ENCODE results near the gene GATB.

Gene GATB

DNA sequence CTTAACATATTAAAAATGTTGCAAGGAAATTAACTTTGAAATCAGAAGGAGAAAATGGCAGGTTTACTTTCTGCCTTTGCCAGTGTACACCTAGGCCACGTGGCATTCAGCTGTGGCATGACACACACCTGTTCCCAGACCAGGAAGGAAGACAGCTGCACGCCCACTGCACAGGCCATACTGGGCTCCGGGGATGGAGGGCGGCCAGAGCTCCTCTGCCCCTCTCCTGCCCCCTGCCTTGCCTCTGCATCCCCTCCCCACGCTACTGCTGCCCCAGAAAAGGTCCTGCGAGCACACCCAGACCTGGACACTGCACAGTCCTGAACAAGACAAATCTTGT is 68.4 kb downstream of the GATB start:
- DNase-seq: no peak

DNA sequence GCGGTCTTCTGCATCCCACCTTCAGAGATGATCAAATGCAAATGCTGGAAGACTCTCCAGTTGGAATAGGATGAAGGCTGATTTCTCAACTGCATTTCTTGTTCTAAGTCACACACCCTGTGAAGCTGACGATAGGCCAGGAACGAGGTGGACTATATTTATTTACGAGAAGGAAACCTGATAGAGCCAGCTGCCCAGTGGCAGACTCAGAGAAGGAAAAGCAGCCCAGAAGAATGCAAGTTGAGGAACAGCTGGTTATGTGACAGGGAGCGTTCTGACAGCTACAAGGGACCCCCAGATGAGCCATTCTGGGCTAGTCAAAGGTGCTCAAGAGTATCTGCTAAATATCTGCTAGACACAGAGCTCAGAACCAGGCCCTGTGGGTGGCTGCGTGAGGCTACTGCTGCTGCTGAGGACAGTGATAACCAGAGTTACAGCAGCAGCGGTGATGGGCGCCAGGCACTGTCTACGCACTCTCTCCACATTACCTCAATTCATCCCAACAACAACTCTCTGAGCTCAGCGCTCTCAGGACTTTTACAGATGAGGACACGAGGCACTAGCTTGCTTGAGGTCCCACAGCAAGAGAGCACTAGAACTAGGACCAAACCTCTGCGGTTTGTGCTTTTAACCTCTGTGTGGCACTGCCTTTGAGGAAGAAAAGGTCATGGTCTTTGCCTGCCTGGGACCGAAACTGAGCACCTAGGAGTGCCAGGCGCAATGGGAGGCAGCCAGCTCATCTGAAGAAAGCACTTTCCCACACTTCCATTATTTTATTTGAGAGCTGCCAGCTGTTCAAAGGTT is 69.0 kb downstream of the GATB start:
- DNase-seq: no peak

DNA sequence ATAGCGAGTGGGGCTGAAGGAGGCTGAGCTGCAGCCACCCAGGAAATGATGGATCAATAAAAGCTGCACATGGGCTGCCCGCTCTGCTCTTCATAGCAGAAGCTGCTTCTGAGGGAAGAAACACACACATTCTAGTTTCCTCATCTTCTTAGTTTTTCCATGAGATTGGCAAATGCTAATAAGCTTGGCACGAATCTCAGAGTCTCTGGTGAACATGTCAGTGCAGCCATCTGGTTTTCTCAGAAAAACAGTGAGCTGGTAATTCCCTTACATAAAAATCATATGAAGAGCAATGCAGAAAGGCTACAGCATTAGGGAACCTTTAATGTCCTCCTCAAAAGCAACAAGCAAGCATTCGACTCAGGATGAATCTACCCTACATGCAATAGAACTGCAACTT is 69.9 kb downstream of the GATB start:
- DNase-seq: no peak

DNA sequence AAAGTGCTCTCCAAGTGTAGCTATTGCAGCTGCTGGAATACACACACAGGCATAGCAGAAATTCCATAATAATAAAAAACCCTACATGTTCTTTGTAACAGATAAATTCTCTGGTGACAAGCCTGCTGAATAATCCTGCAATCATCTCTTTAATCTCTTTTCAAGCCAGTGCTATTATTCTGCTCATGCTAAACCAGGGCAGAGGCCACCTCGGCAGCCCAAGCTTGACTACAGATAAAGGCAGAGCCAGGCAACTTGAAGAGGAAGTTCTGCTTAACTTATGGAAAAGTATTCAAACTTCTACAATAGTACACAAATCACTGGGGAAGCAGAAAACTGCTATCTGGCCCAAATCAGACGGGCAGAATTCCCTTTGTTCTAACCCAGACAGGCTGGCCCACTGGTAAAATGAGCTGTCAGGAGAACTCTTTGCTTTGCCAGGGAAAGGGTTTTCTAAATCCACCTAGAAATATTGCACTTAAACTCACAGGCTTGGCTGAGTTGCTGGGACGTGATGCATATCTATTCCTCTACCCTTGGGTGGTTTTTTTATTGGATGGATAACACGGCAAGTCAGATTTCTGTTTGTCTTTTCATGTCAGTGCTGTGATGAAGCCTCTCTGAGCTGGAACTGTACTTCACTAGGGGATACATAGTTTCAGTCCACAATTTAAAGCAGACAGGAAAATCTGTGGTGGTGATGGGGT is 70.5 kb downstream of the GATB start:
- DNase-seq: no peak

DNA sequence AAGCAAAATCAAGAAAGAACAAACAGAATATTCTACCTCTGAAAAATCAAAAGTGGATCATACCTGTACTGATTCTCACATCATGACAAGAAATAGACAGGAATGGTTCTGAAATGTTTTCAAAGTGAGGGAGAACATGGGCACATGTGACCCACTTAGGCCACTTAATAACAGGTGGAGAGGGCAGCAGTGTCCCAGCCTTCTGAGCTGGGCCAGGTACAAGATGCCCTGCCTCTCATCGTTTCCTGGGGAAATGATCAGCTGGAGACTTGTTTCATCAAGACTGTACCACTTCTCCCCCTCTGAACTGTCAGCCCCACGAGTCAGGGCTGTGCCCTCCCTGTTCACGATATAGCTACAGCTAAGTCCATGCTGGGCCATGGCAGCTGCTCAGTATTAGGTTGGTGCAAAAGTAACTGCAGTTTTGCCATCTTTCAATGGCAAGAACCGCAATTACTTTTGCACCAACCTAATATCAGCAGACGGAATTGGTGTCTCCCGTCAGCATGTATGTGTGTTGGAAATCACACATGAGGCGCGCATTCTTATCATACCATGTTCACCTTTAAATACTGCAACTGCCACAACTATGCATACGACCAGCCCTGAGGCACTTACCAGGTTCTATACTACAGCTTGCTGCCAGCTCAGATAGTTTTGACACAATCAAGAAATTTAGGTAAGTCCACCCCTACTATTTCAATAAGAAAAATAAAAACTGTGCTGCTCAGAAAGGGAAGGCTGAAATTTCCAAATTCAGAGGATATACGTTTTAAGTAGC is 71.4 kb downstream of the GATB start:
- DNase-seq: no peak

DNA sequence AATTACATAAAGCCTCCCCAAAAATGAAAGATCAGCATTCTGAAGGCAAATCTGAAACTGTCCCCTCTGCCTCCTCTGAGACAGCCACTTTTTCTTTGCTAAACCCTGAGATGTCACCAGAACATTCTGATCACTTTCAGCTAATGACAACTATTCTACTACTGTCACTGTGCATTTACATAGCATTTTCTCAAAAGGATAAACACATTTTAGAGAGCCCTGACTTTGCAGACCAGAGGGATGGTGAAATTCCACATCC is 72.1 kb downstream of the GATB start:
- no peak for DNase-seq

DNA sequence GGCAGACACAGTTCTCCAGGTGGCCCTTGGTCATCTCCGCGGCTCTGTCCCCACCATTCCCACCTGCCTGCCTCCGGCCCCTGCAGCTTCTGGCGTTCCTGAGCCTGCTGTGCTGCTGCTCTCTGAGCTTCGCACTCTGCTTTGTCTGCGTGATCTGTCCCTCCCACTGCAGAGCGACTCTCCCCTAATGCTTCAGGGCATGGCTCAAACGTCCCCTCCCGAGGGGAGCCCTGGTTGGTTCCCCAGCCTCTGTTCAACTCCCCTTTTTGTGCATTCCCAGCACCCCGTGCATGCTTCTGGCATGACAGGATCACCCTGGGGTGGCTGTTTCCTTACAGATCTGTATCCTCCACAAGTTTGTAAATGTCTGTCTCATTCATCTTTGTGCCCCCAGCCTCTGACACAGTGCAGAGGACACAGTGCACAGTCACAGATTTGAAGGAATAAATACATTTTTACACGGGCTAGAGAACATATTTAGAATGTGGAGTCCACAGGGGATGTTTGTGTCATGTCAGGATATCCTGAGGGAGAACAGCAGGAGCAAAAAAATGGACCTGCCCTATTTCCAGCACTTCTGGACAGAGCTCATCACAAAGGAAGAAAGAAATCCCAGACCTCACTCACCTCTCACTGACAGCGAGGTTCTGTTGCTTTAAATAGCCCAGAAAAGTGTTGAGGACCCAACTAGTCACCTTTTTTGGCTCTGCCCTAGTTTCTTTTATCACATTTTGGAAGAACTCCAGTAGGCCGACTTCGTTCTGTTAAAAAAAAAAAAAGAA is 72.6 kb downstream of the GATB start:
- DNase-seq: no peak

DNA sequence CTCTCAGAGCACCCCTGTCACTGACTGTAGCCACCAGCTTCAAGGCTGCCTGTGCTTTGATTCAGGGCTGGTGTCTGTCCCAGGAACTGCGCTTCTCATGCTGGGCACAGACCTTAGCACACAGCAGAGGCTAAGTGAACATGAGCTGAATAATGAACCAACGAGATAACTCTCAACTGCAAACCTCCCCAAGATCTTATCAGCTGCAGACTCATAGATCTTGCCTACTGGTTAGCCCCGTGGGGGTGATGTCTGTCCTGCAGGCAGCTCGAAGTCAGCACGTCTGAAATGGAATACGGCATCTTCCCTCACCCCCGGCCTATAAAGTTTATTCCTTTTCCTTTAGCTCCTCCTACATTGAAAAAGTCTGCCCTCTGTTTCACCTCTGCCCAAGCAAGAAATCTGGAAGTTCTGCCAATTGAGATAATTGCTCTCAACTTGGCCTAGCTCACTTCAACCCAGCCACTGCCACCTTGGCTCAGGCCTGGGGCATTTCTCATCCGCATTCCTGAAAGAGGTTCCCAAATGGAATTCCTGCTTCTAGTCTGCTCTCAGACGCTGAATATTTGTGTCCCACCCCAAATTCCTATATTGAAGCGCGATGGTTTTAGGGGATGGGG is 73.7 kb downstream of the GATB start:
- DNase-seq: no peak

DNA sequence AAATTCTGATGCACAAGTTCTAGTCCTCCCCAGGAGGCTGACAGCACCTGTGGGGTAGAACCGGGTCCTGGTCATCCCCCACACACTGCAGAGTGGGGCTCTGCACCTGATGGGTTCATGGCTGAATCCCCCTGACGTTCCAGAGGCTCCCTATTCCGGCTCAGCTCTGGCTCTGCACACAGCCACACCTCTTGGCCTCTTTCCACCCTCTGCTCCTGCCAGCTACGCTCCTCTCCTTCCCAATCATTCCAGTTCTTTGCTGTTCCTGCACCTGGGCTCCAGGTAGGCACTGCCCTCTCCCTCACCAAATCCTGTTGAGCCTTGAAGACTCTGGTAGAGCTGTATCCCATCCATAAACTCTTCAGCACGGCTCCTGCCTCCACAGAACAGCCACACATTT is 75.5 kb downstream of the GATB start:
- no peak for DNase-seq

DNA sequence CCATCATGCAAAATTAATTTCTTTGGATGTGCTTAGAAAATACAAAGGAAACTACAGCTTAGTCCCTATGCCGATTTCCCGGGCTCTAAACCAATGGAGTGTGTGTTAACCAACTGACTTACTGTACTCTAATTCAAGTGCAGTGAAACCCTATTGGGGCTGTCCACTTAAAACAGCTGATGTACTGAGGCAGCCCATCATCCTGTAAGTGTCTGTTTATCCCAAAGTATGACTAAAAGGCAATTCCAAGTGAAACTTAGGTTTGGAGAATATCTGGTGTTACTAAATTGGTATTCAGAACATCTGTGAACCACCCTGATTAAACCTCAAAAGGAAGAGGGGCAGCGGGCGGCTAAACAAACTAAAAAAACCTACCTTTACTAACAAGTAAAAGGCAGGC is 79.7 kb downstream of the GATB start:
- no peak for DNase-seq

DNA sequence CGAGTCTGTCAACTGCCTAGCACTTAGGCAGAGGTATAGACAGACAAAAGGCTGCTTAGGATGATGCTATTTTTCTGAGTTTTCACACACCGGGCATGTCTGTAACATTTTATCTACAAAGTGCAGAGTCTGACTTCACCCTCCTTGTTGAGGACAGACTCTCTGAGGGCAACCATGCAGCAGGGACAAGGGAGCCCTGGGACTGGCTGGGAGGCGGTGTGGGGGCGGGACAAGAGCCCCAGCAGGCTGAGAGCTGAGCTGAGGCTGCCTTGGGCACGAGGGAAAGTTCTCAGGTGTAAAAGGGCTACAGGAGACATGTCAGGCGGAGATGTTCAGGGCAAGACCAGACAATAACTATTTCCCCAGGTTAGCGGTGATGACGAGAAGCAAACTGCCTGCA is 81.6 kb downstream of the GATB start:
- no peak for DNase-seq

DNA sequence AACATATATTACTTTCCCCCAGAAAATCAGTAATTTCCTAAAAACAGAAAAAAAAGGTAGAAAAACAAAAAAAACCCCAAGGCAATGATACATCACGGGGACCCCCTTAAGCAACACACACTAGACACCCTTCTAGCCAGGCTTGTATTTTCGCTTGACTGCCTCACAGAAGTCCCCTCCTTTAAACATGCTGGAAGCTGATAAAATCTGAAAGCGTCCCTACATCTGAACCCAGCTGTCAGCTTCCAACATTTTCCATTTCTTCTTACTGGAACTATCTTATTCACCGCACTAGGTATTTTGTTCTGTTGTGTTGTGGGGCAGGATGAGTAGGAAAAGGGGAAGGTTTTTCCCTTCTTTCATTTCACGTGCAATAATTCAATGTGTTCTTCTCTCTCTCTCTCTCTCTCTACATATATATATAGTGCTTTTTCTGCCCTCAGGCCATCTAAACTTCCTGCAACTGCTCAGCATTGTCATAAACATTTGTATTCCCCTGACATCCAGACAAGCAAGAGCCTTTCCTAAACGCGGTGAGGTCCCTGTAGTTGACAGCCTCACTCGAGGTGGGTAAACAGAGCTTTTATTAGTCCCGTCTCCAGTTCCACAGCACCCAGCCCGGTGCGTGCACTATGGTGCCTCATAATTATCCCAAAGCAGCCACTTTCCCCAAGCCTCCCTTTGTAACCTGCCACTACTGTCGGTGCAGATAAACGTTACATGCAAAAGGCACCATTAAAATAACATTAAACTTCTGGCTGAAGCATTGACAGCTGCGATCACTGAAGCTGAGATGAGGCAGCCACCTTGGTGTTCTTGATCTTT is 82.5 kb downstream of the GATB start:
- DNase-seq: no peak

DNA sequence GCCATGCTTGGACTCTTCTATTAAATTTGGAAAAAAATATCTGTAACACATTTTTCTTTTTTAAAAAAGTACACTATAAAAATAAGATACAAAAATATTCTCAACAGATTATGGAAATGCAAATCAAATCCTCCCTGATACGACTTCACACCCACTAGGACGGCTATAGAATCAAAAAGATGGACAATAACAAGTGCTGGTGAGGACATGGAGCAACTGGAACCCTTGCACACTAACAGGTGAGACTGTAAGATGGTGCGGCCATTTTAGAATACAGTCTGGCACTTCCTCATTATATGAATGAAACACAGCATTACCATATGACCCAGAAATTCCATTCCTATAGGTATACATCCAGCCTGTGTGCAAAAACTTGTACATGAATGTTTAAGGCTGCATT is 83.6 kb downstream of the GATB start:
- DNase-seq: no peak

DNA sequence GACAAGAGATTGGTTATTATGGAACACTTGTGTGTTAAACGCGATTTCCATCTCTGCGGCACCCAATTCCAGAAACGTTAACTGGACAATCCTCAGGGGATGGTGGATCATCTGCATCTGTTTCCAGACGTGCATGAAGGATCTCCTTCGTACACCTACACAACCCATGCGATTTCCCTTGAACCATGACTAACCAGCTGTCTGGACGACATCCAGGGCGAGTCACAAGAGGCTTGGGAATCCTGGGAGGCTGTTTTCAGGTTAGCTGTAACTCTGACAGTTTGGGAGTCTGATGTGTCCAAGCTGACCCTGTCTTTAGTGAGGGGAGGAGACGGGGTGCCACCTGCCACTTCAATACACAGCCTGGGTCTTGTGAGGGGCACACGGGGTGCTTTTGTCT is 84.5 kb downstream of the GATB start:
- DNase-seq: no peak

DNA sequence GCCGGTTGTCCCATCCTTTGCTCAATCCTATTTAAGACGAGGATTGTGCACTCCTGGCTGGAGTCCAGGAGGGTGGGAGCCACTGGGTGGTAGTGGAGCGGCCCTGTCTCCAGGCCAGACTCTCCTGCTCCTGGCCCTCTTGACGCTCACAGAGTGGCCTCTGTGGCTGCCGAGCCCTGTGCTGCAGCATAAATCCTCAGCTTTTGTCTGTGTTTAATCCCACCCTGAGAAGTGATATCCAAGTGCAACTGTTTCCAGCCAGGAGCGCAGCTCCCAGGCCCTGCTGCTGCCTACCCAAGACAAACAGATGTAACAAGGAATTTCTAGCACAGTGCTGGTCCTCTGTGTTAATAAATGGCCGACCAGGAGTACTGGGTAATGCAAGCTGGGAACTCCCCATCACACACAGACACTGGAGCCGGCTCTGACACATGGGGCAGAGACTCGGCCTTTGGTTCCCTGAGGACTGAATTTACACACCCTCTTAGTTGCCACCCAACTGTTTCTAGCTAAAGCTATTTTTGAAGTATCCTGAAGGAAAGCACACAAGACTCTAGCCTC is 85.3 kb downstream of the GATB start:
- no peak for DNase-seq

DNA sequence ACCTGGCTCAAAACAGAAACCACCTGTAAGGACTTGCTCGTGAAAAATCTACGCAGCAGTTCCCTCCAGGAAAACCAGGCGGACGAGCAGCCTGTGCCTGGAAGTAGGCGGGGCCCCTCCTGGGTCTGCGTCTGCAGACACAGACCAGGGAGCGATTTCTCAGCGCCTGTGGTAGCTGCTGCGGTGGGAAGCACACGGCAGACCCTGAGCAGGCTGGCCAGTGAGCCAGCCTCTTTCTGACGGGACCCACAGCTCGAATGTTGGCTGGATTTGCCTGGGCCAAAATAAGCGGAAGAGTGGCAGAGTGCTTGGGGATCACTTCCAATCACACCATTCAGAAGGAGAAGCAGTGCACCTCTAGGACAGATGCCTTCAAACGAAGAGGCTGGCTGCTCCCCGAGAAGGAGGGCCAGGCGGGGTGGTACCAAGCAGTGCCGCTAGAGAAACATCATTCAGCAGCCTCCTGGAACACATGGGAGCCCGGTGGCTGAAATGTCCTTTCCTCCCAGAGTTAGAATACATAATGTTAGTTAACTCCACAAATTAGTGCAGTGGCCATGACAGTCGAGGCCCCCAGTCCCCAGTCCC is 85.9 kb downstream of the GATB start:
- no peak for DNase-seq

DNA sequence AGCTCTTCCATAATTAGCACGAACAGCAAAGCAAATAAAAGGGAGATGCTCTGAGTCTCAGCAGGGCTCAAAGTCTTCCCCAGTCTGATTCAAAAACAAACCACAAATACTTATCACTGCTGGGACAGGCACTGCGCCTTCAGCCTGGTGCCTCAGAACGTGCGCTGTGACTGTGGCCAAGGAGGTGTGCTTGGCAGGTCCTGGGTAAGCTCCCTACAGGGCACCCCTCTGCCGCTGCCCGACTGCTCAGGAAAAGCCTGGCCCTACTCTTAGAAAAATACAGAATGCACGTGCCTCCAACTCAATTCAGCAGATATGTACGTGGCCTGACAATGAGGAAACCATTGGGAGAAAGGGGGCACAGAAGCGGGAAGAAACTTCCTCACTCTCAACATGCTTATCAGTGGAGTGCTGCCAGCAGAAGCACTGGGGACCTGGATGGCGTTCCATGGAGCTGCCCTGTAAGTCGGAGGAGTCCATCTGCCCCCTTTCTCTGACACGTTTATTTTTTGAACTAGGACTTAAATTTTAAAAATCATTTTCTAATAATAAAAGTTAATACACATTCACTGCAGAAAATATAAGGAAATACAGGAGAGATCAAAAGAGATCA is 86.8 kb downstream of the GATB start:
- no peak for DNase-seq

DNA sequence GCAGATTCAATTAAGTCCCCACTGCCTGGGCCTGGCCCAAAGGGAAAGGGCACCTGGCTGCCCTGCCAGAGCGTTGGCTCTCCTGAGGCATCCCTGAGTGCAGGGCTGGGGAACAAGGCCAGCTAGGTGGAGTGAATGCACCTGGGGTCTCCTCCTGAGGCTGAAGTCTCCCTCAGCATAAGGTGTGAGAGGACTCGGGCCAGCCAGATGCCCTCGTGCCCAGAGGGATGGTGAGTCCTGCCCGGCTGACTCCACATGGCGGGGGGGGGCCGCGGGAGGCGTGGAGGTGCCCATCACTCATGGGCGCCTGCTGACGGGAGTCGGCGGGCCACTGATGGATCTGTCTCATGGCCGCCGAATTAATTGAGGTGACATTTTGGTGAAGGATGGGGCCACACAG is 87.8 kb downstream of the GATB start:
- DNase-seq: no peak

DNA sequence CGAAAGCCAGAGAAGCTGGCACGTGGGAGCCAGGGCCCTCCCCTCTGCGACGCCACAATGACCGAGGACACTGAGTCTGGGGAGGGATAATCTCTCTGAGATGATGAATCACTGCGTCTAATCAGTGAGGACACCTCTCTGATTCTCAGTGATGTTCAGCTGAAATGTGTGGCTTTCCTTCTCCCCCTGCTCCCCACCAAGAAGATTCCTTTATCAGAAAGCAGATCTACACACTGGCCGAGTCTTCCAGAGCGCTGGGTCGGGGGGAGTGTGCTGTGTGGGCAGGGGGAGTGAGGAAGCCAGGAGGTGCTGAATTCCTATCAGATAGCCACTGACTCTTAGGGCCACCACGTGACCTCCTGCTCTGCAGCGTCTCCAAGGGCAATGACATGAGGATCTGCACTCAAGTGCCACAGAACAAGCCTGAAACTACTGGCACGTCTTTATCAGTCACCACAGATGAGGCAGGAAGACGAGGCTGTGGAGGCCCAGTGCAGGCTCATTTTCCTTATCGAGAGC is 89.2 kb downstream of the GATB start:
- no peak for DNase-seq

DNA sequence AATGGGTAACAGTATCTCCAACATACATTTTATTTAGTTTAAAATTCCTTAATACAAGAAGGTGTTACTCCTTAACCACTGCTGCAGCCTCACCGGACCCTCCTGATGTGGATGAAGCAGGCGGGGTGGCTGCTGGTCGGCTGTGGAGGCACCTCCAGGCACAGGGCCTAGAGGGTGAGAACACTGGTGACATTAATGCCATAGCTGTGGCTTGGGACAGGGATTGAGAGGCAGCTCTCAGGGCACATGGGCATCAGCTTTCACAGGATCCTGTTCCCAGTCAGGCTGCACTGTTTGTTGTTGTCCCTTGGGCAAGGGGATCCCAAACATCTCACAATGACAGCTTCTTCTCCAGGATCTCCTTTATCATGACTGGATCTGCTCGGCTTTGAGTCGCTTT is 90.0 kb downstream of the GATB start:
- DNase-seq: no peak

DNA sequence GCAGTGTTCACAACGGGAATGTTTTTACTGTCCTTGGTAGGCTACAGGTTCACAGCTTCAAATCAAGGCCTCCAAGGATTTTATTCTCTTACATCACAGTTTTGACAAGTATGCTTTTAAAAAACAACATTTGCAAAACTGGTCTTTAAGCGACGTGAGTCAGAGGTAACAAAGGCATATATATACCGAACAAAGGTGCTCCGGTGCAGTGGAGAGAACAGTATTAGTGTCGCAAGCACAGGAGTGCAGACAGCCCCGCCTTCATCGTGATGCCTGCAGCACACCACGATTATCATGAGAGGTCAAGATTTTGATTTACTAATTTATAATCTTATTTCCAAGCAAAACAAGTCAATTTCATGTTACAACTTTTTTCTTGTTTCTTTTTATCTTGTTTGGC is 90.8 kb downstream of the GATB start:
- no peak for DNase-seq

Data from GDM1 (cell line).